GM19351 (cell line): ENCODE results near the gene CHPF.

Source experiments
- ATAC-seq: cut with Tn5 transposase; IDR thresholded peaks from one replicate; pipeline ENCODE4 v1.9.1; 2021; ENCODE audit warnings: mild to moderate bottlenecking, moderate library complexity; ENCODE audit not compliant: unreplicated experiment

Gene CHPF

GRCh38 chr2:219567791-219568361, 24.3 kb upstream of the CHPF start:
- ATAC-seq = no peak

GRCh38 chr2:219567131-219567530, 23.5 kb upstream of the CHPF start:
- ATAC-seq = no peak

- ATAC-seq = no peak
These were observed 23.0 kb upstream of the CHPF start for GRCh38 chr2:219566640-219567039.

- no peak for ATAC-seq
These were observed 21.8 kb upstream of the CHPF start for GRCh38 chr2:219565130-219566080.

- no peak for ATAC-seq
These were observed 19.8 kb upstream of the CHPF start for GRCh38 chr2:219563271-219563928.

- ATAC-seq = no peak
These were observed 18.7 kb upstream of the CHPF start for GRCh38 chr2:219562049-219563020.

GRCh38 chr2:219561179-219562048, 17.8 kb upstream of the CHPF start:
- ATAC-seq = no peak

- ATAC-seq = no peak
These were observed 17.2 kb upstream of the CHPF start for GRCh38 chr2:219560893-219561178.

- ATAC-seq = peak; percentile 62
These were observed 16.7 kb upstream of the CHPF start for GRCh38 chr2:219560037-219560892.

- no peak for ATAC-seq
These were observed 15.7 kb upstream of the CHPF start for GRCh38 chr2:219559156-219559915.

GRCh38 chr2:219557791-219558785, 14.5 kb upstream of the CHPF start:
- no peak for ATAC-seq

- no peak for ATAC-seq
These were observed 13.7 kb upstream of the CHPF start for GRCh38 chr2:219557320-219557719.

- ATAC-seq = no peak
These were observed 12.8 kb upstream of the CHPF start for GRCh38 chr2:219556413-219556812.

- no peak for ATAC-seq
These were observed 12.3 kb upstream of the CHPF start for GRCh38 chr2:219555956-219556355.

- ATAC-seq = no peak
These were observed 10.7 kb upstream of the CHPF start for GRCh38 chr2:219554350-219554749.

GRCh38 chr2:219553463-219553963, 9.9 kb upstream of the CHPF start:
- ATAC-seq = no peak

GRCh38 chr2:219553168-219553417, 9.5 kb upstream of the CHPF start:
- no peak for ATAC-seq
